PC-3 (cell line): ENCODE measurements around the gene SLC46A2.

Experiments used
- EZH2 ChIP-seq: fragments of 300-600 bp; sonication (generic); IDR thresholded peaks from one replicate; pipeline ENCODE4 v1.6.1; 2017; ENCODE audit warnings: antibody characterized with exemption, mild to moderate bottlenecking, low read length; ENCODE audit not compliant: unreplicated experiment
- EZH2phosphoT487 ChIP-seq: fragments of 300-600 bp; sonication (generic); IDR thresholded peaks from 2 replicates; pipeline ENCODE4 v1.6.1; 2018; ENCODE audit warnings: mild to moderate bottlenecking, antibody characterized with exemption, low read length, borderline replicate concordance
- TF ChIP-seq, protein P1 (sequence below): fragments of 300-600 bp; sonication (generic); conservative IDR thresholded peaks from 2 replicates; pipeline ENCODE4 v1.5.1; 2017; ENCODE audit warnings: antibody characterized with exemption, low read depth, mild to moderate bottlenecking, low read length

DNA sequence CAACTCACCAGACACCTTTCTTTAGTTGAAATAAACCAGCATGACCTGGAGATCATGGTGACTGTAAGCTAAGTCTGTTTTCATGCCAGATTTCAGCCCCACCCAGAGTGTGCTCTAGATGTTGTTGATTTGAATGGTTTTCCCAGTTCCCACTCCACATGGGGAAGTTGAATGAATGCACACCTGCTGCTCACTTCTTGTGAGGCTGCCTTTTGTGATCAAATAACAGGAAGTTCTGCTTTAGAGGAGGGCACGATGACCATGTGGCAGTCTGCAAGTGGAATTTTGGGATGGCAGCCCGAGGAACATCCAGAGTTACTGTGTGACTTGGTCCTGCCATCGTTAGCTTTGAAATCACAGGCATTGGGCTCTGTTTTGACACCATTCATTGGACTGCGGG is 18.7 kb downstream of the SLC46A2 start:
- TF ChIP-seq, protein P1, sequence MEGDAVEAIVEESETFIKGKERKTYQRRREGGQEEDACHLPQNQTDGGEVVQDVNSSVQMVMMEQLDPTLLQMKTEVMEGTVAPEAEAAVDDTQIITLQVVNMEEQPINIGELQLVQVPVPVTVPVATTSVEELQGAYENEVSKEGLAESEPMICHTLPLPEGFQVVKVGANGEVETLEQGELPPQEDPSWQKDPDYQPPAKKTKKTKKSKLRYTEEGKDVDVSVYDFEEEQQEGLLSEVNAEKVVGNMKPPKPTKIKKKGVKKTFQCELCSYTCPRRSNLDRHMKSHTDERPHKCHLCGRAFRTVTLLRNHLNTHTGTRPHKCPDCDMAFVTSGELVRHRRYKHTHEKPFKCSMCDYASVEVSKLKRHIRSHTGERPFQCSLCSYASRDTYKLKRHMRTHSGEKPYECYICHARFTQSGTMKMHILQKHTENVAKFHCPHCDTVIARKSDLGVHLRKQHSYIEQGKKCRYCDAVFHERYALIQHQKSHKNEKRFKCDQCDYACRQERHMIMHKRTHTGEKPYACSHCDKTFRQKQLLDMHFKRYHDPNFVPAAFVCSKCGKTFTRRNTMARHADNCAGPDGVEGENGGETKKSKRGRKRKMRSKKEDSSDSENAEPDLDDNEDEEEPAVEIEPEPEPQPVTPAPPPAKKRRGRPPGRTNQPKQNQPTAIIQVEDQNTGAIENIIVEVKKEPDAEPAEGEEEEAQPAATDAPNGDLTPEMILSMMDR = no peak
- TF ChIP-seq EZH2phosphoT487 (no peak), EZH2 (no peak)
